ENCODE measurements around the gene INPP4A. TPM values are rescaled to one million over a fixed set of nuclear protein-coding genes. Genes with fewer than 3 reads are reported as not detected.
A peak's percentile ranks its signal among the peaks of the same experiment; 100 is the strongest.

The INPP4A gene
- total RNA-seq, 4 donors from 2014 or later = 7.4 to 17.9 (median 9.4) TPM

DNA sequence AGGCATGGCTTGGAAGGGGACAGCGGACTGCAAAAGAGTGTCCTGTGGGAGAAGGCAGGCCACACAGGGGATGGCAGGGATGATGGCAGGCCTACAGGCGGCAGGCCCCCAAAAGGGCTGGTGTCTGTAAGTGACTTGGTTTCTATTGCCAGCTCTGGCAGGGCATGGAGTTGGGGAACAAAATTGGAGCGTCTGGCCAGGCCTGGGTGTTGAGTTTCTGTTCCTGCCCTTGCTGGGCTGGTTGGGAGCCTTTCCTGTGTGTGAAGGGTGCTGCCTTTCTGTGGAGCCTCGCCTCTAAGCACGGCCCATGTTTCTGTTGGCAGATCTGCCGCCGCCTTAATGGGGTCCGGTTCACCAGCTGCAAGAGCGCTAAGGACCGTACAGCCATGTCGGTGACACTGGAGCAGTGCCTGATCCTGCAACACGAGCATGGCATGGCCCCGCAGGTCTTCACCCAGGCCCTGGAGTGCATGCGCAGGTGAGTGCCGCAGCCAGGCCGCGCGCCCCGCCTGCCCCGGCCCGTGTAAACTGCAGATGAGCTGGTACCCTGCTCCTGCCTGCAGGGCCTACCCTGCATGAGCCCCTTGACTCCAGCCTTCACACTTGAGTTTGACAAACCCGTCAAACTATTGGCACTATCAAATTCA, 132.1 kb downstream of the INPP4A start:
- H3K36me3 ChIP-seq = peaks cover 0 to 94% (median 3%) of the 10 kb centered on the region in 3 donors
- H3K27me3 ChIP-seq = no peaks in the 10 kb centered on the region
- no peak overlapping the region for H3K4me3 ChIP-seq
- WGBS, 2 donors = 92 to 95% methylated on average over 3 to 11 of the region's 22 CpGs
- TF ChIP-seq CTCF (IDR thresholded peaks at IDR 0.05) (no peak), POLR2A (IDR thresholded peaks at IDR 0.05) (no peak)
- intact Hi-C loops (cut with DNase I) = no loop called here
- H3K27ac ChIP-seq = no peak overlapping the region
- no peaks in the 10 kb centered on the region for H3K9me3 ChIP-seq
- H3K4me1 ChIP-seq = no peaks in the 10 kb centered on the region
- DNase-seq = no peak

DNA sequence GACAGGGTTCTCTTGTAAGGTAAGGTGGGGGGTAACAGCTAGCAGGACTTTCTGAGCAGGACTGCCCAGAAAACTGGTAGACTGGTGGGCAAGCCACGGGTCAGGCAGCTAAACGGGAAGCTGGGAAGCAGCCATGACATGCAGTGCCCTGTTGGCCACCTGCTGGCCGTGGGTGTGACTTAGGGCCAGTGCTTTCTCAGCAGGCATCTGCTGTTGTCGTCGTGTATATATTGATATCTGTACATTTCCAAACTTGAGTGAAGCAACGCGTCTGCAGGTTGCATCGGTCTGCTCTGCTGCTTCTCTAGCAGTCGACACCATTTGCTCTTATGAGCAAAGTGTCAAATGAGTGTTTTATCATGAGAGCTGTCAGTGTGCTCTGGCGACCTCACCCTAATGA, 132.7 kb downstream of the INPP4A start:
- DNase-seq = no peak
- Histone ChIP-seq H3K36me3 (peaks cover 0 to 95% (median 3%) of the 10 kb centered on the region in 3 donors), H3K4me3 (no peak overlapping the region), H3K9me3 (no peaks in the 10 kb centered on the region), H3K4me1 (no peaks in the 10 kb centered on the region), H3K27me3 (no peaks in the 10 kb centered on the region), H3K27ac (no peak overlapping the region)
- 75 to 81% methylated on average over 8 to 9 of the region's 10 CpGs for WGBS, 2 donors
- TF ChIP-seq POLR2A (IDR thresholded peaks at IDR 0.05) (no peak), CTCF (IDR thresholded peaks at IDR 0.05) (peak in 1 of 6 experiments; percentile 18)
- intact Hi-C loops (cut with DNase I) = no loop called here

DNA sequence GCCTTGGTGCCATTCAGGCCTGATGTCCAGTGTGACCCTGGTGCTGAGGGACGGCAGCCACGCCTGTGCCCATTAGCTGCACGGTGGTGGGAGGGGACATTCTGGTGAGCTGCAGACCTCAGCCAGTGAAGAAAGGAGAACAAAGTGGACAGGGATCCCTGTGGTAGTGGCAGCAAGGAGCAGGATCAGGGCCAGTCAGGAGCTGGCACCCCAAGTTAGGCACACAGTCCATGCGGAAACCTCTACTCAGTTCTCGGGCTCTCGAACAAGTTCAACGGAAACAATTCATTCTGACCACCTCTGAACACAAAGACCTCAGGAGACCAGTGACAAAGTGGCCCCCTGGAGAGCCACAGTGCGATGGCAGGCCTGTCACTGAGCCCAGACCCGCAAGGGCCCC, 133.6 kb downstream of the INPP4A start:
- TF ChIP-seq CTCF (IDR thresholded peaks at IDR 0.05) (no peak), POLR2A (IDR thresholded peaks at IDR 0.05) (no peak)
- intact Hi-C loops (cut with DNase I) = no loop called here
- no peaks in the 10 kb centered on the region for H3K27me3 ChIP-seq
- H3K4me1 ChIP-seq = no peaks in the 10 kb centered on the region
- no peak overlapping the region for H3K4me3 ChIP-seq
- no peak overlapping the region for H3K27ac ChIP-seq
- H3K36me3 ChIP-seq = peaks cover 0 to 95% (median 3%) of the 10 kb centered on the region in 3 donors
- H3K9me3 ChIP-seq = no peaks in the 10 kb centered on the region
- DNase-seq = no peak
- WGBS, 2 donors = 85 to 98% methylated on average over 7 of the region's 9 CpGs

DNA sequence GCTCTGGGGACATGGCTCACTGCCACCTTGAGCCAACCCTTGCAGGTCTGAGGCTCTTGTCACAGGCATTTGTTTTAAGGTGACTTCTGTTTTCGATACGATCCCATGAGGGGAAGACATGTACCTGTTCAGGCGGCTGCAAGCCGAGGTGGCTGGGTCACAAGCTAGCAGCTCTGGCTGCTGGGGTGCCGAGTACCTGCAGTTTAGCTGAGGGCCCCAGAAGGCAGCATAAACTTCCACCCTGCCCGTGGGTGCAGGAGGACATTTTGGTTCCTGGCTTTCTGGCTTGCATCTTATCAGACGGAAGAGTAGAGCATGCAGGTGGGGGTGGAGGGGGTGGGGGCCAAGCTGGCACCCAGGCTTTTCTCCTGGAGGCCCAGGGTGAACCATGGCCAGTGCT, 135.3 kb downstream of the INPP4A start:
- H3K27ac ChIP-seq = no peak overlapping the region
- no peak for TF ChIP-seq POLR2A (IDR thresholded peaks at IDR 0.05)
- no peak for TF ChIP-seq CTCF (IDR thresholded peaks at IDR 0.05)
- no peaks in the 10 kb centered on the region for H3K4me1 ChIP-seq
- no peaks in the 10 kb centered on the region for H3K9me3 ChIP-seq
- no peak for DNase-seq
- no peak overlapping the region for H3K4me3 ChIP-seq
- H3K36me3 ChIP-seq = peaks cover 0 to 93% (median 3%) of the 10 kb centered on the region in 3 donors
- H3K27me3 ChIP-seq = no peaks in the 10 kb centered on the region
- 94 to 96% methylated on average over 2 to 6 of the region's 7 CpGs for WGBS, 2 donors
- intact Hi-C loops (cut with DNase I) = no loop called here

DNA sequence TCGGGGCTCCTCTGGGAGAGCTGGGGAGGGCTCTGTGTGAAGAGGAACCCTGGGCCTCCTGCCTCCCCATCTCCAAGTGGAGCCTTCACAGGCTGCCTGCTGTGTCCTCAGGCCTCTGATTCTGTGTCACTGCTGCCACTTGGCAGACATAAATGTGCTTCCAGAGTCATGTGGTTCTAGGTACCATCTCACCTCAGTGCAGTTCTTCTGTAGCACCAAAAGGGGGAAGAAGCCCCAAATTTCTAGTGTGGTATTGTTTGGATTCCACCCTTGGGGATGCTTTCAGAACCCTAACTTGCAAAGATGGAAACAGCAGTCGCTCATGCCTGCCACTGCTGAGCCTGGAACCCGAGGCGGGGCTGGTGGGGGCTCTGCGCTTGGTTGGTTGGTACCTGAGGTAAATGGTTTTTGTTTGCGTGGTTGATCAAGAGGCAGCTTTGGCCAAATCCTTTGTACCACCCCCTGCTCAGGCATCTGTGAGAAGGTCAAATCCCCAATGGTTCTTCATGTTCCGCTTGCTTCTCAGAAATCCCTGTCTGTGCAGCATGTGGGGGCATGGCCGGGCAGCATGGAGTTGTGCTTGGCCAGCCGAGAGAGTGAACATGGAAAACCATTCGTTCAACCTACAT, 136.1 kb downstream of the INPP4A start:
- Histone ChIP-seq H3K4me1 (no peaks in the 10 kb centered on the region), H3K9me3 (no peaks in the 10 kb centered on the region), H3K36me3 (peaks cover 0 to 85% (median 3%) of the 10 kb centered on the region in 3 donors), H3K27ac (no peak overlapping the region), H3K4me3 (no peak overlapping the region), H3K27me3 (no peaks in the 10 kb centered on the region)
- TF ChIP-seq POLR2A (IDR thresholded peaks at IDR 0.05) = no peak
- no peak for TF ChIP-seq CTCF (IDR thresholded peaks at IDR 0.05)
- intact Hi-C loops (cut with DNase I) = no loop called here
- DNase-seq = no peak
- WGBS, 2 donors = 84 to 86% methylated on average over 6 to 7 of the region's 10 CpGs

Measured in esophagus squamous epithelium (tissue), 5 donors.